ENCODE data around the gene ZNF514.

- TF ChIP-seq POLR2A (IDR thresholded peaks at IDR 0.05; ENCODE audit: low read depth, low read length), result peak; percentile 60; the same call in 1 of the 2 replicates
- no peak for TF ChIP-seq TAF1 (IDR thresholded peaks at IDR 0.05; ENCODE audit: borderline replicate concordance, low read depth, low read length)
- no peak for TF ChIP-seq POLR2AphosphoS5 (IDR thresholded peaks at IDR 0.05; ENCODE audit: low read depth, low read length)
Observed at GRCh38 chr2:95207111-95207961, 47.7 kb upstream of the ZNF514 start, which contains the start of gene ZNF892.

Measured in GM12892 (cell line).